ENCODE results near the gene AGPAT3. TPM values are rescaled to one million over a fixed set of nuclear protein-coding genes. Genes with fewer than 3 reads are reported as not detected.

Gene AGPAT3
- total and polyA plus RNA-seq, 8 donors, result 9.9 to 83.1 (median 36.7) TPM

GRCh38 chr21:43827015-43827611, 37.9 kb upstream of the AGPAT3 start:
- DNase-seq, result no peak
- TF ChIP-seq POLR2AphosphoS5 (IDR thresholded peaks at IDR 0.05) (no peak), EP300 (IDR thresholded peaks at IDR 0.05) (no peak), POLR2A (IDR thresholded peaks at IDR 0.05) (no peak), CTCF (IDR thresholded peaks at IDR 0.05) (no peak)
- 47 to 68% (median 56%) methylated on average over 18 of the region's 18 CpGs for WGBS, 5 donors
- Histone ChIP-seq H3K4me3 (no peak overlapping the region), H3K36me3 (no peaks in the 10 kb centered on the region), H3K9me3 (no peaks in the 10 kb centered on the region), H3K27ac (no peak overlapping the region), H3K4me1 (peaks cover 6 to 11% (median 8%) of the 10 kb centered on the region in 4 donors), H3K27me3 (peaks cover 0 to 44% (median 5%) of the 10 kb centered on the region in 3 donors)
- intact Hi-C loops (cut with DNase I; ENCODE audit: low total_unique reads), result loop anchor here (10.0 kb wide), 1 partner anchor 48 kb away; no protein-coding TSS in a partner anchor

GRCh38 chr21:43829161-43829560, 35.9 kb upstream of the AGPAT3 start:
- TF ChIP-seq POLR2A (IDR thresholded peaks at IDR 0.05), result no peak
- no peak for TF ChIP-seq POLR2AphosphoS5 (IDR thresholded peaks at IDR 0.05)
- TF ChIP-seq EP300 (IDR thresholded peaks at IDR 0.05), result no peak
- Histone ChIP-seq H3K36me3 (no peaks in the 10 kb centered on the region), H3K27me3 (peaks cover 0 to 53% (median 8%) of the 10 kb centered on the region in 3 donors), H3K9me3 (peaks cover 0 to 10% (median 4%) of the 10 kb centered on the region in 4 donors), H3K4me1 (peaks cover 6 to 11% (median 8%) of the 10 kb centered on the region in 4 donors), H3K27ac (no peak overlapping the region), H3K4me3 (no peak overlapping the region)
- intact Hi-C loops (cut with DNase I; ENCODE audit: low total_unique reads), result loop anchor here (10.0 kb wide), 1 partner anchor 46 kb away; no protein-coding TSS in a partner anchor
- DNase-seq, result no peak
- WGBS, 5 donors, result 83 to 94% (median 87%) methylated on average over 12 of the region's 12 CpGs

- H3K4me3 ChIP-seq, result no peak overlapping the region
These were observed 35.4 kb upstream of the AGPAT3 start for GRCh38 chr21:43829575-43830119.

GRCh38 chr21:43832158-43832550, 32.9 kb upstream of the AGPAT3 start:
- Histone ChIP-seq H3K36me3 (no peaks in the 10 kb centered on the region), H3K27ac (no peak overlapping the region), H3K27me3 (peaks cover 0 to 55% (median 3%) of the 10 kb centered on the region in 3 donors), H3K4me3 (no peak overlapping the region), H3K4me1 (no peaks in the 10 kb centered on the region), H3K9me3 (peaks cover 0 to 10% (median 4%) of the 10 kb centered on the region in 4 donors)
- DNase-seq, result no peak
- intact Hi-C loops (cut with DNase I; ENCODE audit: low total_unique reads), result no loop called here
- 89 to 95% (median 92%) methylated on average over 14 of the region's 14 CpGs for WGBS, 5 donors
- TF ChIP-seq POLR2AphosphoS5 (IDR thresholded peaks at IDR 0.05) (no peak), EP300 (IDR thresholded peaks at IDR 0.05) (no peak), POLR2A (IDR thresholded peaks at IDR 0.05) (no peak), CTCF (IDR thresholded peaks at IDR 0.05) (no peak)

More at GRCh38 chr21:43829575-43830119, 35.4 kb upstream of the AGPAT3 start:
- H3K9me3 ChIP-seq, result peaks cover 0 to 10% (median 4%) of the 10 kb centered on the region in 4 donors
- no peak overlapping the region for H3K27ac ChIP-seq
- TF ChIP-seq EP300 (IDR thresholded peaks at IDR 0.05), result no peak
- no peak for TF ChIP-seq POLR2A (IDR thresholded peaks at IDR 0.05)
- no peak for TF ChIP-seq POLR2AphosphoS5 (IDR thresholded peaks at IDR 0.05)
- DNase-seq, result no peak
- peaks cover 0 to 53% (median 8%) of the 10 kb centered on the region in 3 donors for H3K27me3 ChIP-seq
- intact Hi-C loops (cut with DNase I; ENCODE audit: low total_unique reads), result loop anchor here (10.0 kb wide), 1 partner anchor 45 kb away; no protein-coding TSS in a partner anchor
- H3K36me3 ChIP-seq, result no peaks in the 10 kb centered on the region
- H3K4me1 ChIP-seq, result peaks cover 6 to 11% (median 8%) of the 10 kb centered on the region in 4 donors
- 60 to 69% (median 67%) methylated on average over 21 to 22 of the region's 22 CpGs for WGBS, 5 donors

GRCh38 chr21:43832648-43833047, 32.4 kb upstream of the AGPAT3 start:
- intact Hi-C loops (cut with DNase I; ENCODE audit: low total_unique reads), result no loop called here
- 86 to 90% (median 87%) methylated on average over 5 to 10 of the region's 10 CpGs for WGBS, 5 donors
- no peak for DNase-seq

More at GRCh38 chr21:43832648-43833047, 32.4 kb upstream of the AGPAT3 start:
- H3K4me3 ChIP-seq, result no peak overlapping the region
- peaks cover 0 to 53% (median 3%) of the 10 kb centered on the region in 3 donors for H3K27me3 ChIP-seq
- no peak overlapping the region for H3K27ac ChIP-seq
- no peaks in the 10 kb centered on the region for H3K36me3 ChIP-seq
- H3K4me1 ChIP-seq, result no peaks in the 10 kb centered on the region
- no peak for TF ChIP-seq EP300 (IDR thresholded peaks at IDR 0.05)
- TF ChIP-seq POLR2A (IDR thresholded peaks at IDR 0.05), result no peak
- TF ChIP-seq POLR2AphosphoS5 (IDR thresholded peaks at IDR 0.05), result no peak
- no peak for TF ChIP-seq CTCF (IDR thresholded peaks at IDR 0.05)
- H3K9me3 ChIP-seq, result peaks cover 0 to 10% (median 4%) of the 10 kb centered on the region in 4 donors
